ENCODE results near the gene OSBP2.
"Not testable (repeated sequence)": the region's sequence is repeated elsewhere in the genome, so short reads cannot be mapped to it uniquely, and the experiment has no call there.

Gene OSBP2

DNA sequence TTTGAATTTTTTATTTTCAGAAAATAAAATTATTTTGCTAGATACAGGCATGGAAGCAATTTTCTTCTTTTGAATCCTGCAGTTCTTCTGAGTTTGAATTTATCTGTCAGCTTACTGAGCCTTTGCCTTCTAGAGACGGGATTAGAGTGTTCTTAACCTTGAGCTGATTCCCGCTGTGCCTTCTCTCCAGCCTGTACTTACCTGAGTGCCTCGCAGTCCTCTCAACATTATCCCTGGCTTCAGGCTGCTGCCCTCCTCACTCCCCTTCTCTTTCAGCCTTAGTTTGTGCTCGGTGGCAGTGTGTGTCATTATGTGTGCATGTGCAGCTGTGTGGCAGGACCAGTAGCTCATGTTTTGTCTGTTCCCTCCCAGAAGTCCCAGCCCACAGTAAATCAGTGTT lies 24.3 kb downstream of the OSBP2 start:
- Mint-ChIP-seq H3K4me3 (no peak overlapping the region), H3K27ac (no peak overlapping the region), H3K9me3 (peaks cover 0 to 2% of the 10 kb centered on the region in 2 donors), H3K4me1 (peaks cover 0 to 2% of the 10 kb centered on the region in 2 donors), H3K36me3 (no peaks in the 10 kb centered on the region), H3K27me3 (peaks cover 25 to 36% of the 10 kb centered on the region in 2 donors)
- DNase-seq (no peak), ATAC-seq (replicated peaks) (no peak)

DNA sequence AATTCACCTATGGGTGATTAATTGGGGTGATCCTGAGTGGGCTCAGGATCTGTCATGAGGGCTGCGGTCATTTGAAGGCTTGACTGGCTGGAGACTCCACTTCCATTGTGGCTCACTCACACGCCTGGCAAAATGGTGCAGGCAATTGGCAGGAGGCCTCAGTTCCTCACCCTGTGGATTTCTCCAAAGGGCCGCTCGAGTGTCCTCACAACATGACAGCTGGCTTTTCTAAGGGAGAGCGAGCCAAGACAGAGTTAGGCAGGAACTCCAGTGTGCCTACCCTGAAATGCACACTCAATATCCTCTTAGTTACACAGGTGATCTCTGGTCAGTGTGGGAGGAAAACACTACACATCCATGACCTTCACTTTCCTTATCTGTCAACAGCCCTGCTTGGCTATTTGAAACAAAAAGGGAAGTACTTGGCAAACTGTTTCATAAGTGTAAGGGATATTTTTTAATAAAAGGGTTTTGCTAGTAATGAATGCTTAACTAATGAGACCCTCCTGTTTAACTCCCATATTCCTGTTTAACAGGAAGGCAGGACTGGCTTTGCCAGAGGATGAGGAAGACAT lies 25.7 kb downstream of the OSBP2 start:
- H3K27me3 Mint-ChIP-seq: peaks cover 21 to 34% of the 10 kb centered on the region in 2 donors
- peaks cover 0 to 2% of the 10 kb centered on the region in 2 donors for H3K4me1 Mint-ChIP-seq
- ATAC-seq (replicated peaks) (peak; percentile 59 to 68), DNase-seq (no peak)
- no peak overlapping the region for H3K4me3 Mint-ChIP-seq
- no peaks in the 10 kb centered on the region for H3K9me3 Mint-ChIP-seq
- no peak overlapping the region for H3K27ac Mint-ChIP-seq
- no peaks in the 10 kb centered on the region for H3K36me3 Mint-ChIP-seq

DNA sequence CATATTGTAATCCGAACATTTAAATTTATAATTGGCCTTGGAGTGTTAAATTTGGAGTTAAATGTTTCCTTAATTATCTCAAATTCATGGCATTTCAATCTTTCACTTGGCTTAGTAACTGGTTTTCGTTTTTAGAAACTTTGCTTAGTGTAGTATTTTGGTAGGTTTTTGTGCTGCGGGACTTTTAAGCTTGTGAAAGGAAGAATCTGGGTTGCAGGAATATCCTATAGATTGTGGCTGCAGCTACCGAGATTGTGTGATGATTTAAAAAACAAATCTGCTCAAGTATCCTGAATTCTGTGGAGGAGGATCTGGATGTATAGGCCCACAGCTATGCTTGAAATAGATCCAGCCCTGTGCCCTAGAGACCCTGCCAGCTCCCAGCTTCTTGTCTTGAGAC lies 27.1 kb downstream of the OSBP2 start:
- no peak for DNase-seq

DNA sequence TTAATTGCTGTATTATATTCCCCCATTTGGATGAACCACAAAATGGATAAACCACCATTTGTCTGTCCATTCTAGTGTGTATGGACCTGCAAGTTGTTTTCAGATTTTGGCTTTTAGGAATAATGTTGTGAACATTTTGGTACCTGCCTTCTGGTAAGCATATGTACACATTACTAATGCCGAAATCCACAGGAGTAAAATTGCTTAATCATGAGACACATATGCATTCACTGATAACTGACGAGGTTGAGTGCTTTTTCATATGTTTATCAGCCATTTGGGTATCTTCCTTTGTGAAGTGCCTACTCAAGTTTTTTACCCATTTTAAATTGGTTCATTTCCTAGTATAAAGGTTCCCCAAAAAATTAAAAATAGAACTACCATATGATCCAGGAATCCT lies 34.2 kb downstream of the OSBP2 start:
- no peak overlapping the region for H3K27ac Mint-ChIP-seq
- H3K36me3 Mint-ChIP-seq: no peaks in the 10 kb centered on the region
- H3K4me3 Mint-ChIP-seq: no peak overlapping the region
- H3K9me3 Mint-ChIP-seq: no peaks in the 10 kb centered on the region
- H3K27me3 Mint-ChIP-seq: peaks cover 16 to 27% of the 10 kb centered on the region in 2 donors
- ATAC-seq (replicated peaks): no peak
- H3K4me1 Mint-ChIP-seq: no peaks in the 10 kb centered on the region
- DNase-seq: no peak

More for the DNA sequence above, 27.1 kb downstream of the OSBP2 start:
- no peak overlapping the region for H3K27ac Mint-ChIP-seq
- no peaks in the 10 kb centered on the region for H3K36me3 Mint-ChIP-seq
- no peaks in the 10 kb centered on the region for H3K9me3 Mint-ChIP-seq
- ATAC-seq (replicated peaks): no peak
- peaks cover 0 to 2% of the 10 kb centered on the region in 2 donors for H3K4me1 Mint-ChIP-seq
- no peak overlapping the region for H3K4me3 Mint-ChIP-seq
- peaks cover 25 to 33% of the 10 kb centered on the region in 2 donors for H3K27me3 Mint-ChIP-seq

DNA sequence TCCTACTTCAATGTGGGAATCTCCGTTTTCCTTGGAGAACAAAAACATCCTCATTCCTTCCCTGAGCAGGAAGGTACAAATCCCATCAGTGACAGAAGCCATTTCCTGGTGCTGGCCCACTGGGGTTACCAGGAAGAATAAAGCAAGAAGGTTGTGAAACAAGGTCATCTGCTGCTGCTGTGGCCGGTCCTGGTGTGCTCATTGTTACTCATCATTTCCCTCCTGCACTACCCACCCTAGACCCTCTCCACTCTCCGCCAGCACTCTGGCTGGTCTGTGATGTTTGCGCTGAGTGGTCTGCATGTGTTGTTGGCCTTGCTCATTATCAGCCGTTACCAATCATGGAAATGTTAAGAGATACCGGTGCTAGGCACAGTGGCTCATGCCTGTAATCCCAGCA lies 37.0 kb downstream of the OSBP2 start:
- Mint-ChIP-seq H3K9me3 (no peaks in the 10 kb centered on the region), H3K4me1 (no peaks in the 10 kb centered on the region), H3K27ac (no peak overlapping the region), H3K36me3 (no peaks in the 10 kb centered on the region), H3K4me3 (no peak overlapping the region), H3K27me3 (peaks cover 11 to 20% of the 10 kb centered on the region in 2 donors)
- ATAC-seq (replicated peaks) (no peak), DNase-seq (no peak)

DNA sequence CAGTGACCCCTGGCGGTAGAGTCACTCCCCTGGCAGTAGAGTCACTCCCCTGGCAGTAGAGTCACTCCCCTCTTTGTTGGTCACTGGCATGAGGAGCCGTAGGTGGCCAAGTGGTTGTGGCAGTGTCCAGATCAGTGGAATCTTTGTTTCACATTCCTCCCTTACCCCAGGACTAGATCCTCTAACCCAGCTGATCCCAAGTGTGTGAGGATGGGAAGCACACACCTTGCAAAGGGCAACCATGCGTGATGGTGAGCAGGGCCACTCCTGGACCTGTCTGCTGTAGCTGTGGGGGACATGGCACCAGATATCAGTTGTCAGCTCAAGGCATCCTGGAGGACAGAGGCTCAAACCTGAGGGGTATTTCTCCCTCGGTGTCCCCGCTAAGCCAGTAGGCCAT lies 37.8 kb downstream of the OSBP2 start:
- no peaks in the 10 kb centered on the region for H3K9me3 Mint-ChIP-seq
- no peak overlapping the region for H3K4me3 Mint-ChIP-seq
- H3K4me1 Mint-ChIP-seq: no peaks in the 10 kb centered on the region
- H3K27ac Mint-ChIP-seq: no peak overlapping the region
- no peak for DNase-seq
- no peak for ATAC-seq (replicated peaks)
- peaks cover 11 to 21% of the 10 kb centered on the region in 2 donors for H3K27me3 Mint-ChIP-seq
- no peaks in the 10 kb centered on the region for H3K36me3 Mint-ChIP-seq

DNA sequence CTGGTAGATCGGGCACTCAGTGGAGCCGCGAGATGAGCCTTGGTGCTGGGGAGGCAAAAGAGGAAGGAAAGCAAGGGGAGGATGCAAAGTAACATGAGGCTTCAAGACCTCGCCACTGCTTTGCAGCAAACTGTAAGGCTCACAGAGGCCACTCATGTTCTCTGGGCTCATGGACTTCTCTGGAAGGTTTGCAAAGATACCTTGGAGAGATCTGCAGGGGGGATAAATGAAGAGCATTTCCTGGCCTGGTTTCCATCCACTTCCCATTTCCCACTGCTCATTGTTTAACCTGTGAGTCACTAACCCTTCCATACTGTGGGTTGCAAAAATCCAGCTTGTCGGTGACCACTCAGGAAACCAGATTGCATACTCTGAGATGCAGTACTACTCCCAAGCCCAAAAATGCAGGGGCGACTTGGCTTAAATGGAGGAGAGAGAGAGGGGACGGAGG lies 38.5 kb downstream of the OSBP2 start:
- no peak overlapping the region for H3K4me3 Mint-ChIP-seq
- H3K27me3 Mint-ChIP-seq: peaks cover 15 to 28% of the 10 kb centered on the region in 2 donors
- no peaks in the 10 kb centered on the region for H3K36me3 Mint-ChIP-seq
- no peak for DNase-seq
- H3K4me1 Mint-ChIP-seq: no peaks in the 10 kb centered on the region
- H3K9me3 Mint-ChIP-seq: no peaks in the 10 kb centered on the region
- no peak overlapping the region for H3K27ac Mint-ChIP-seq
- ATAC-seq (replicated peaks): no peak

DNA sequence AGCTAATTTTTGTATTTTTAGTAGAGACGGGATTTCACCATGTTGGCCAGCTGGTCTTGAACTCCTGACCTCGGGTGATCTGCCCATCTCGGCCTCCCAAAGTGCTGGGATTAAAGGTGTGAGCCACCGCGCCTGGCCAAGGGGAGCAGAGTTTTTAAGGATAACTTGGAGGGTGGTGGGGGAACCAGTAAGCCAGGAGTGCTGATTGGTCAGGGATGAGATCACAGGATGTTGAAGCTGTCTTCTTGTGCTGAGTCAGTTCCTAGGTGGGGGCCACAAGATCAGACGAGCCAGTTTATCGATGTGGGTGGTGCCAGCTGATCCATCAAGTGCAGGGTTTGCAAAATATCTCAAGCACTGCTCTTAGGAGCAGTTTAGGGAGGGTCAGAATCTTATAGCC lies 45.3 kb downstream of the OSBP2 start:
- not testable (repeated sequence) for H3K9me3 Mint-ChIP-seq; H3K27ac Mint-ChIP-seq; H3K36me3 Mint-ChIP-seq; H3K4me3 Mint-ChIP-seq; ATAC-seq (replicated peaks); DNase-seq
- Mint-ChIP-seq H3K27me3 (peaks cover 27 to 56% of the 10 kb centered on the region in 2 donors), H3K4me1 (peaks cover 8 to 17% of the 10 kb centered on the region in 2 donors)

DNA sequence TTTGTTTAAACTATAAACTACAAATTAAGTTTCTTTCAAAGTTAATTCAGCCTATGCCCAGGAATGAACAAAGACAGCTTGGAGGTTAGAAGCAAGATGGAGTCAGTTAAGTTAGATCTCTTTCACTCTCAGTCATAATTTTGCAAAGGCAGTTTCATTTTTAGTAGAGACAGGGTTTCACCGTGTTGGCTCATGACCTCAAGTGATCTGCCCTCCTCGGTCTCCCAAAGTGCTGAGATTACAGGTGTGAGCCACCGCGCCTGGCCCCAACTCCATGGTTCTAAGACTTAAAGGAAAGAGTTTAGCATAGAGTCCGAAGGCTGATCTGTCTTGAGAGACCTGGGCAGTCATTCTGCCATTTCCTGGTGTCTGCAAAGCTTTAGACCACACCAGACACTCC lies 45.8 kb downstream of the OSBP2 start:
- not testable (repeated sequence) for H3K36me3 Mint-ChIP-seq, H3K4me3 Mint-ChIP-seq, DNase-seq, H3K9me3 Mint-ChIP-seq, H3K27ac Mint-ChIP-seq
- Mint-ChIP-seq H3K4me1 (peaks cover 9 to 17% of the 10 kb centered on the region in 2 donors), H3K27me3 (peaks cover 27 to 56% of the 10 kb centered on the region in 2 donors)
- peak in 1 of 2 donors; percentile 56 for ATAC-seq (replicated peaks)

DNA sequence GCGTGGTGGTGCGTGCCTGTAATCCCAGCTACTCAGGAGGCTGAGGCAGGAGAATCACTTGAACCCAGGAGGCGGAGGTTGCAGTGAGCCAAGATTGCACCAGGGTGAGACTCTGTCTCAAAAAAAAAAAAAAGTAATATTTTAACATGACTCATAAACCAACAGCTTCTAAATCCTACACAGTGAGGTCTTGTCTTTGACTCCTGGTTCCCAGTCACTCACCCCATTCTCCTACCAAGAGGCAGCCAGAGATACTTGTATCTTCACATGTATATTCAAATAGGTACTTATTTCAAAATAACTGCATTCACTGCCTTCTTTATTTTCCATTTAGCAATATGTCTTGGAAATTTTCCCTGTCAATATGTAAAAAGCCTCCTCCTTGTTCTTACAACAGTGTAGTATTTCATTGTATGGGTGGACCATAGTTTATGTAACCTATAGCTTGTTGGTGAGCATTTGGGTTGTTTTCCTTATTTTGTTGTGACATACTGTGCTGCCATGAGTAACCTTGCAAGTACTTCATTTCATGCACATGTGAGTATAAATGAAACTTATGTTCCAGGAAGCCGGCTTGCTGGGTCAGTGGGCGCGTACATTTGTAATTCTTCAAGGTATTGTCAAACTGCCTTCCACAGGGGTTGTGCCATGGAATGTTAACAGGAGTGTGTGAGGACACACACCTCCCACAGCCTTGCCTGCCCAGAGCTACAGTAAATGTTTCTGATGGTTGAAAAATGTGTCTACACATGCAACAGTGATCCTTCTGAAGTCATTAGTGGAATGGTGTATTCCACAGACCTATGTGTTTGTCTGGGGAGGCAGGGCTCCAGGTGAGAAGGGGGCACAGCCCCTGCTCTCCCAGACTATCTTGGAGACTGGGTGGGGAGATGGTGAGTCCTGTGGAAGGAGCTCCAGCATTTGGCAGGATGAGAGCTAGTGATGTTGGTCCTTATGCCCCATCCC lies 47.9 kb downstream of the OSBP2 start:
- peaks cover 14 to 19% of the 10 kb centered on the region in 2 donors for H3K4me1 Mint-ChIP-seq
- peaks cover 27 to 54% of the 10 kb centered on the region in 2 donors for H3K27me3 Mint-ChIP-seq
- no peak overlapping the region for H3K4me3 Mint-ChIP-seq
- no peak overlapping the region for H3K27ac Mint-ChIP-seq
- H3K9me3 Mint-ChIP-seq: no peaks in the 10 kb centered on the region
- DNase-seq: no peak
- no peak for ATAC-seq (replicated peaks)
- peaks cover 0 to 1% of the 10 kb centered on the region in 2 donors for H3K36me3 Mint-ChIP-seq

DNA sequence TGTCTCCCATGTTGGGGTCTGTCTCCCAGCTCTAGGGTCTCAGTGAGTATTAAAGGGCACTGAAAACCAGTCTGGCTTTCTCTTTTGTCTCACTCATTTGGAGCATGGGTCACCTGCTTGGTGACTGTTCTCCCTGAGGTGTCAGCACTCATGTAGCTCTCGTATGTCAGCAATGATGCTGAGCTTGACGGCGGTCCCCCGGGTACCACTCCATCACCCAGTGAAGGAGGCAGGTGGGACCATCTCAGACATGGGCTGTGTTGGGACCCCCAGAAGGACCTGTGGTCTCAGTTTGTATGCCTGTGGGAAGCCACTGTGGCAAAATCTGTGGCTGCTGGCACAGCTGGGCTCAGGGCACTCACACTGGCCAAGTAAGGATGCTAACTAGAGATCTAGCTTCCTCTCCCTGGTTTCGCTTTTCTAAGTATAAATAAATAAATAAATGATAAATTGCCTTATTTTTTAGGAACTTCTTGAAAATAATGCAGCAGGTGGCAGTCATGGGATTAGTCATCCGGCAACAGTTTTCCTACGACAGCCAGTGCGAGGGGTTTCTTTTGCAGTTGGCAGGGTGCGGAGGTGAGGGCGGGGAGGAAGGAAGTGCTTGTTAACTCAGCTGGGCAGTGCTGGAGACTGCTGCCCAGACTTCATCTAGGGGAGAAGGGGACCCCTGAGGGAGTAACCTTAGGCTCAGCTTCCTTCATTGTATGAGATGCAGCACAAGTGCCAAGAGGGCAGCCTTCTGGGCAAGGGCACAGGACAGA lies 48.8 kb downstream of the OSBP2 start:
- H3K4me1 Mint-ChIP-seq: peaks cover 14 to 19% of the 10 kb centered on the region in 2 donors
- no peak for DNase-seq

DNA sequence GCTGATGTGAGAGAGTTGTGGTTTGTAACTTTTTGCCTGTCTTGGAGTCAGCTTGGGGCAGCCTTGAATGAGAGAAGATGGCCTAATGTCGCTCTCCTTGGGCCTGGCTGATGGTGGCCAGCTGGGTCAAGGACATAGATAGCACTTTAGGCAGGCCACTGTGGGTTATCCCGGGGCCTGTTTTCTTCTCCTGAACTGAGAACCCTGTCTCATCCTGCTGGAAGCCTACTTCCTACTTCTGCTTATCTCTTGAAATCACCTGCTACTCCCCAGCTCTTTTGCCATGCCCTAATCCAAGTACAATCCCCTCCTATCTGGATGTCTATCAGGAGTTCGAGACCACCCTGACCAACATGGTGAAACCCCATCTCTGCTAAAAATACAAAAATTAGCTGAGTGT lies 49.5 kb downstream of the OSBP2 start:
- H3K27me3 Mint-ChIP-seq: peaks cover 21 to 37% of the 10 kb centered on the region in 2 donors
- no peak for ATAC-seq (replicated peaks)
- H3K27ac Mint-ChIP-seq: no peak overlapping the region
- H3K4me3 Mint-ChIP-seq: no peak overlapping the region
- no peak for DNase-seq
- H3K9me3 Mint-ChIP-seq: no peaks in the 10 kb centered on the region
- H3K36me3 Mint-ChIP-seq: peaks cover 0 to 1% of the 10 kb centered on the region in 2 donors
- H3K4me1 Mint-ChIP-seq: peaks cover 14 to 19% of the 10 kb centered on the region in 2 donors

More for the DNA sequence above, 48.8 kb downstream of the OSBP2 start:
- Mint-ChIP-seq H3K36me3 (peaks cover 0 to 1% of the 10 kb centered on the region in 2 donors), H3K9me3 (no peaks in the 10 kb centered on the region), H3K4me3 (peak overlapping the region in 1 of 2 donors; percentile 11), H3K27me3 (peaks cover 22 to 45% of the 10 kb centered on the region in 2 donors), H3K27ac (no peak overlapping the region)
- peak; percentile 27 to 58 for ATAC-seq (replicated peaks)

DNA sequence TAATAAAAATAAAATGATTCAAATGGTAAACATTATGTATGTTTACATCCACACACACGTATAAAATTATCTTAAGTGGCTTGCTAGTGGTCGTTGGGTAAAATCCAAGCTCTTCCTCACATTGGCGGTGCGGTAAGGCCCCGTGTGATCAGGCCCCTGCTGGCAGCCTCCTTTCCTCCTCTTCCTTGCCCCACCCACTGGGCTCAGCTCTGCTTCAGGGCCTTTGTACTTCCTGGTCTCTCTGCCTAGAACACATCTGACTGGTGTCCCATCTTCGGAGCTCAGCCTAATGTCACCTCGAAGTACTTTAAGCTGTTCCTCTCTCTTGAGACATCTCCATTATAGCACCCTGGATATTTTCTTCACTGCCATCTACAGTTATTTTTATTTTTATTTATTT lies 52.8 kb downstream of the OSBP2 start:
- ATAC-seq (replicated peaks) (no peak), DNase-seq (no peak)
- Mint-ChIP-seq H3K4me1 (peaks cover 14 to 16% of the 10 kb centered on the region in 2 donors), H3K4me3 (no peak overlapping the region), H3K27me3 (peaks cover 9 to 18% of the 10 kb centered on the region in 2 donors), H3K36me3 (peaks cover 0 to 1% of the 10 kb centered on the region in 2 donors), H3K27ac (no peak overlapping the region), H3K9me3 (no peaks in the 10 kb centered on the region)

DNA sequence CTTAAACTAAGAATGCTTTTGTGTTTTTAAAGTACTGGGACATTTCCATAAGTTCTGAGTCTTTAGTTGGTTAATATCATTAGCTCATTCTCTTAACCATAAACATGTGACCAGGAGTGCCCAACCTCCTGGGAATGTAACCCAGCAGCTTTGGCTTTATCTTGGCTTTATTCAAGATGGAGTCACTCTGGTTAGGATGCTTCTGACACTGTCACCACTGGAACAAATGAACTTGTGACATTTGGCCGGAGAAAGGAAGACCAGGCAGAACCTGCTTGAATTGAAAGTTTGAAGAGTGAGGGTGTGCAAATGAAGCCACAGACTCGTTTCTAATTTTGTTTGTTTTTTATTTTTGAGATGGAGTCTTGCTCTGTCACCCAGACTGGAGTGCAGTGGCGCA lies 54.6 kb downstream of the OSBP2 start:
- peaks cover 6 to 15% of the 10 kb centered on the region in 2 donors for H3K27me3 Mint-ChIP-seq
- H3K36me3 Mint-ChIP-seq: peaks cover 1 to 6% of the 10 kb centered on the region in 2 donors
- no peak overlapping the region for H3K27ac Mint-ChIP-seq
- DNase-seq (no peak), ATAC-seq (replicated peaks) (no peak)
- H3K4me1 Mint-ChIP-seq: peaks cover 2 to 6% of the 10 kb centered on the region in 2 donors
- no peak overlapping the region for H3K4me3 Mint-ChIP-seq
- peaks cover 6% of the 10 kb centered on the region in 2 donors for H3K9me3 Mint-ChIP-seq
